ENCODE measurements around the gene SPEG. TPM values are rescaled to one million over a fixed set of nuclear protein-coding genes. Genes with fewer than 3 reads are reported as not detected.

The SPEG gene
- total and polyA plus RNA-seq, 2 experiments from 2014 or later = 12.6 to 32.4 TPM

DNA sequence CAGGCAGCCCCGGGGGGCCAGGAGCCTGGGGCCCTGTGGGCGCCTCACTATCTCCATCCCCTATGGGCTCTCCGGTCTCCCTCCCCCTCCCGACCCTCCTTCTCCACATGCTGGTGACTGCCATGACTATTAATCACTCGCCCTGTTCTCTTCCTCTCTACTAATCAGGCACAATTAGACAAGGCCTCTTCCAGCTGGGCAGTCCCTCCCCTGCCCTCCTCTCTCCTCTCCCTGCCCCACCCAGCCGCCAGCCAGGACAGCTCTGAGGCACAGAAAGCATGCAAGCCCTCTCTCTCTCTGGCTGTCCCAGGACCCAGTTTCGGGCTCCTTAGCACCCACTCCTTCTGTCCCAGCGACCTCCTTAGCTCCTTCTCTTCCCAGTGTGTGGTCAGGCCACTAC, 85.4 kb downstream of the SPEG start:
- Histone ChIP-seq H3K27me3 (ENCODE audit: insufficient read depth) (peaks cover 39% of the 10 kb centered on the region), H4K20me1 (replicated peaks; ENCODE audit: insufficient read depth) (no peaks in the 10 kb centered on the region), H3K4me2 (no peak overlapping the region), H3K27ac (ENCODE audit: low read depth) (no peak overlapping the region), H3K9me2 (ENCODE audit: insufficient read depth) (no peaks in the 10 kb centered on the region), H3K4me1 (ENCODE audit: insufficient read depth) (peaks cover 23% of the 10 kb centered on the region), H3K4me3 (no peak overlapping the region), H3K79me2 (replicated peaks; ENCODE audit: insufficient read depth) (no peaks in the 10 kb centered on the region), H2AFZ (no peak overlapping the region), H3K36me3 (ENCODE audit: insufficient read depth) (no peaks in the 10 kb centered on the region), H3F3A (replicated peaks; ENCODE audit: low read depth) (peaks cover 22% of the 10 kb centered on the region)
- no peak for TF ChIP-seq ZNF462 (CRISPR knock-in tag; IDR thresholded peaks at IDR 0.05)
- TF ChIP-seq ZNF114 (CRISPR knock-in tag; IDR thresholded peaks at IDR 0.05) = no peak
- TF ChIP-seq JUNB (IDR thresholded peaks at IDR 0.05; ENCODE audit: unreplicated experiment) = no peak
- no peak for TF ChIP-seq NANOG (IDR thresholded peaks at IDR 0.05; ENCODE audit: borderline replicate concordance)
- TF ChIP-seq, protein P1, sequence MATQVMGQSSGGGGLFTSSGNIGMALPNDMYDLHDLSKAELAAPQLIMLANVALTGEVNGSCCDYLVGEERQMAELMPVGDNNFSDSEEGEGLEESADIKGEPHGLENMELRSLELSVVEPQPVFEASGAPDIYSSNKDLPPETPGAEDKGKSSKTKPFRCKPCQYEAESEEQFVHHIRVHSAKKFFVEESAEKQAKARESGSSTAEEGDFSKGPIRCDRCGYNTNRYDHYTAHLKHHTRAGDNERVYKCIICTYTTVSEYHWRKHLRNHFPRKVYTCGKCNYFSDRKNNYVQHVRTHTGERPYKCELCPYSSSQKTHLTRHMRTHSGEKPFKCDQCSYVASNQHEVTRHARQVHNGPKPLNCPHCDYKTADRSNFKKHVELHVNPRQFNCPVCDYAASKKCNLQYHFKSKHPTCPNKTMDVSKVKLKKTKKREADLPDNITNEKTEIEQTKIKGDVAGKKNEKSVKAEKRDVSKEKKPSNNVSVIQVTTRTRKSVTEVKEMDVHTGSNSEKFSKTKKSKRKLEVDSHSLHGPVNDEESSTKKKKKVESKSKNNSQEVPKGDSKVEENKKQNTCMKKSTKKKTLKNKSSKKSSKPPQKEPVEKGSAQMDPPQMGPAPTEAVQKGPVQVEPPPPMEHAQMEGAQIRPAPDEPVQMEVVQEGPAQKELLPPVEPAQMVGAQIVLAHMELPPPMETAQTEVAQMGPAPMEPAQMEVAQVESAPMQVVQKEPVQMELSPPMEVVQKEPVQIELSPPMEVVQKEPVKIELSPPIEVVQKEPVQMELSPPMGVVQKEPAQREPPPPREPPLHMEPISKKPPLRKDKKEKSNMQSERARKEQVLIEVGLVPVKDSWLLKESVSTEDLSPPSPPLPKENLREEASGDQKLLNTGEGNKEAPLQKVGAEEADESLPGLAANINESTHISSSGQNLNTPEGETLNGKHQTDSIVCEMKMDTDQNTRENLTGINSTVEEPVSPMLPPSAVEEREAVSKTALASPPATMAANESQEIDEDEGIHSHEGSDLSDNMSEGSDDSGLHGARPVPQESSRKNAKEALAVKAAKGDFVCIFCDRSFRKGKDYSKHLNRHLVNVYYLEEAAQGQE (IDR thresholded peaks at IDR 0.05; ENCODE audit: unreplicated experiment) = no peak
- no peak for TF ChIP-seq EZH2phosphoT487 (IDR thresholded peaks at IDR 0.05; ENCODE audit: unreplicated experiment)
- no peak for TF ChIP-seq POLR2AphosphoS5 (IDR thresholded peaks at IDR 0.05; ENCODE audit: low read depth)
- TF ChIP-seq ZNF331 (CRISPR knock-in tag; IDR thresholded peaks at IDR 0.05; ENCODE audit: low read depth) = no peak
- no peak for TF ChIP-seq STAT1 (IDR thresholded peaks at IDR 0.05; ENCODE audit: unreplicated experiment)
- TF ChIP-seq, protein P2, sequence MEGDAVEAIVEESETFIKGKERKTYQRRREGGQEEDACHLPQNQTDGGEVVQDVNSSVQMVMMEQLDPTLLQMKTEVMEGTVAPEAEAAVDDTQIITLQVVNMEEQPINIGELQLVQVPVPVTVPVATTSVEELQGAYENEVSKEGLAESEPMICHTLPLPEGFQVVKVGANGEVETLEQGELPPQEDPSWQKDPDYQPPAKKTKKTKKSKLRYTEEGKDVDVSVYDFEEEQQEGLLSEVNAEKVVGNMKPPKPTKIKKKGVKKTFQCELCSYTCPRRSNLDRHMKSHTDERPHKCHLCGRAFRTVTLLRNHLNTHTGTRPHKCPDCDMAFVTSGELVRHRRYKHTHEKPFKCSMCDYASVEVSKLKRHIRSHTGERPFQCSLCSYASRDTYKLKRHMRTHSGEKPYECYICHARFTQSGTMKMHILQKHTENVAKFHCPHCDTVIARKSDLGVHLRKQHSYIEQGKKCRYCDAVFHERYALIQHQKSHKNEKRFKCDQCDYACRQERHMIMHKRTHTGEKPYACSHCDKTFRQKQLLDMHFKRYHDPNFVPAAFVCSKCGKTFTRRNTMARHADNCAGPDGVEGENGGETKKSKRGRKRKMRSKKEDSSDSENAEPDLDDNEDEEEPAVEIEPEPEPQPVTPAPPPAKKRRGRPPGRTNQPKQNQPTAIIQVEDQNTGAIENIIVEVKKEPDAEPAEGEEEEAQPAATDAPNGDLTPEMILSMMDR (conservative IDR thresholded peaks at IDR 0.05; ENCODE audit: low read depth in 2 of 2) = no peak
- no peak for TF ChIP-seq CREB1 (CRISPR knock-in tag; IDR thresholded peaks at IDR 0.05; ENCODE audit: low read depth)
- TF ChIP-seq, protein P3, sequence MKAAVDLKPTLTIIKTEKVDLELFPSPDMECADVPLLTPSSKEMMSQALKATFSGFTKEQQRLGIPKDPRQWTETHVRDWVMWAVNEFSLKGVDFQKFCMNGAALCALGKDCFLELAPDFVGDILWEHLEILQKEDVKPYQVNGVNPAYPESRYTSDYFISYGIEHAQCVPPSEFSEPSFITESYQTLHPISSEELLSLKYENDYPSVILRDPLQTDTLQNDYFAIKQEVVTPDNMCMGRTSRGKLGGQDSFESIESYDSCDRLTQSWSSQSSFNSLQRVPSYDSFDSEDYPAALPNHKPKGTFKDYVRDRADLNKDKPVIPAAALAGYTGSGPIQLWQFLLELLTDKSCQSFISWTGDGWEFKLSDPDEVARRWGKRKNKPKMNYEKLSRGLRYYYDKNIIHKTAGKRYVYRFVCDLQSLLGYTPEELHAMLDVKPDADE (IDR thresholded peaks at IDR 0.05) = no peak
- H3K4me1 Mint-ChIP-seq = peaks cover 67% of the 10 kb centered on the region
- no peak for DNase-seq (ENCODE audit: low spot score)
- no peak overlapping the region for H3K4me3 Mint-ChIP-seq
- H3K36me3 Mint-ChIP-seq (ENCODE audit: low read depth) = no peaks in the 10 kb centered on the region; the same call in 2 of the 3 replicates
- no peaks in the 10 kb centered on the region for H3K9me3 Mint-ChIP-seq
- H3K27me3 Mint-ChIP-seq (ENCODE audit: insufficient read depth, low read depth, poor library complexity) = peaks cover 32% of the 10 kb centered on the region
- no peak for ATAC-seq
- H3K27ac Mint-ChIP-seq = no peak overlapping the region

Measured in GM23338 (cell line).